ENCODE results near the gene CCDC183. TPM values are rescaled to one million over a fixed set of nuclear protein-coding genes. Genes with fewer than 3 reads are reported as not detected.

Gene CCDC183
- total and polyA plus RNA-seq, 10 of the 15 experiments (the other 5 are each of a cell fraction or from before 2014, with no cell fraction given): 0.04 to 1.2 (median 0.55) TPM; not detected in 5

DNA sequence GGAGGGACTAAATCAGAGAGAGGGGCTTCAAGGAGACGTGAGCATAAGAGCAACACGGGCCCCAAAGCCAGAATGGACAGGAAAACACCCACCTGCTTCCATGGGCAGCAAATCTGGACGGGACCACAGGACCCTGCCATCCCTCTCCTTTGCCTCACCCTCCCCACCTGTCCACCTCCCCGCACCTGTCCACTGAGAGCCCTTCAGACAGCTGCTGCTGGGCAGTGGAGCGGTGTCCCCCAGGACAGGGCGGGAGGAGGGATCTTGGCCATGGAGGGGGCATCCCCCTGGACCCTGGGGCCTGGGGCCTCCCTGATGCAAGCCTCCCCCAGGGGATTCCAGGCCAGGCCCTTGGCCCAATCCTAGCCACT lies 2.6 kb downstream of the CCDC183 start:
- Histone ChIP-seq H4K20me1 (ENCODE audit: control insufficient read depth, insufficient read depth) (no peaks in the 10 kb centered on the region), H3K36me3 (ENCODE audit: control insufficient read depth in 2 of 2, insufficient read depth in 2 of 2, low read length in 1 of 2) (no peaks in the 10 kb centered on the region), H3K4me3 (no peak overlapping the region), H3K9me3 (replicated peaks; ENCODE audit: control insufficient read depth, insufficient read depth, low read length) (no peaks in the 10 kb centered on the region), H3K27me3 (replicated peaks in 1 of 2; ENCODE audit: control insufficient read depth in 2 of 2, insufficient read depth in 2 of 2, low read length in 1 of 2) (no peaks in the 10 kb centered on the region), H3K27ac (ENCODE audit: control insufficient read depth, insufficient read depth) (no peak overlapping the region), H3K79me2 (ENCODE audit: control insufficient read depth, insufficient read depth, low read length) (no peaks in the 10 kb centered on the region), H3K4me1 (ENCODE audit: control insufficient read depth, insufficient read depth, low read length) (peaks cover 12% of the 10 kb centered on the region; the same call in 1 of the 2 replicates), H3K4me2 (ENCODE audit: control insufficient read depth, insufficient read depth) (no peak overlapping the region), H3K9ac (ENCODE audit: control insufficient read depth, insufficient read depth, low read length) (no peak overlapping the region), H2AFZ (ENCODE audit: control insufficient read depth, low read depth, low read length) (no peak overlapping the region)
- no peak for FAIRE-seq
- ATAC-seq: no peak
- DNase-seq (ENCODE audit: low read depth, low spot score): no peak
- ChIA-PET POLR2A (no interaction called here), SMC1A (ENCODE audit: uncharacterized antibody, unreplicated experiment) (no interaction called here), CTCF (interaction anchor here (1.4 kb wide), 1 partner anchor 149 kb away, joined by 7 read pairs; no protein-coding TSS in a partner anchor), RAD21 (ENCODE audit: unreplicated experiment) (no interaction called here)
- BruUV-seq (replicated peaks): no TSS peak
- in situ Hi-C loops (cut with MboI): loop anchor here (5.0 kb wide), 1 partner anchor 239 kb away; no protein-coding TSS in a partner anchor
- 57% methylated on average over 6 of the region's 6 CpGs for WGBS (ENCODE audit: insufficient coverage, insufficient replicate concordance, low lambda C conversion rate, missing lambda C conversion rate)
- intact Hi-C loops (cut with micrococcal nuclease; ENCODE audit: unreplicated experiment): loop anchor here (10.0 kb wide), 1 partner anchor 146 kb away; the partner anchor contains the start of genes C8G and FBXW5
- TF ChIP-seq MAX (IDR thresholded peaks at IDR 0.05; ENCODE audit: low read depth, low read length) (no peak), EZH2 (IDR thresholded peaks at IDR 0.05; ENCODE audit: borderline replicate concordance, control insufficient read depth, low read depth, low read length) (no peak), RAD51 (IDR thresholded peaks at IDR 0.05) (no peak), ATF2 (IDR thresholded peaks at IDR 0.05; ENCODE audit: low read length) (no peak), PBX3 (IDR thresholded peaks at IDR 0.05; ENCODE audit: insufficient replicate concordance, low read depth, low read length) (no peak), KAT2A (conservative IDR thresholded peaks at IDR 0.05; ENCODE audit: control insufficient read depth, low read depth, low read length) (no peak), JUNB (IDR thresholded peaks at IDR 0.05) (no peak), LARP7 (IDR thresholded peaks at IDR 0.05) (no peak), MXI1 (IDR thresholded peaks at IDR 0.05; ENCODE audit: low read depth, low read length) (no peak), ZNF24 (IDR thresholded peaks at IDR 0.05) (no peak), SMC3 (IDR thresholded peaks at IDR 0.05; ENCODE audit: borderline replicate concordance, low read length) (no peak), MEF2A (IDR thresholded peaks at IDR 0.05; ENCODE audit: insufficient read depth, low read depth, low read length) (no peak), ZSCAN29 (IDR thresholded peaks at IDR 0.05) (no peak), MYC (IDR thresholded peaks at IDR 0.05; ENCODE audit: insufficient read depth, insufficient read length, insufficient replicate concordance, low read length, severe bottlenecking) (no peak), BRCA1 (IDR thresholded peaks at IDR 0.05; ENCODE audit: low read depth, low read length) (no peak)
- TF ChIP-seq, protein P1, sequence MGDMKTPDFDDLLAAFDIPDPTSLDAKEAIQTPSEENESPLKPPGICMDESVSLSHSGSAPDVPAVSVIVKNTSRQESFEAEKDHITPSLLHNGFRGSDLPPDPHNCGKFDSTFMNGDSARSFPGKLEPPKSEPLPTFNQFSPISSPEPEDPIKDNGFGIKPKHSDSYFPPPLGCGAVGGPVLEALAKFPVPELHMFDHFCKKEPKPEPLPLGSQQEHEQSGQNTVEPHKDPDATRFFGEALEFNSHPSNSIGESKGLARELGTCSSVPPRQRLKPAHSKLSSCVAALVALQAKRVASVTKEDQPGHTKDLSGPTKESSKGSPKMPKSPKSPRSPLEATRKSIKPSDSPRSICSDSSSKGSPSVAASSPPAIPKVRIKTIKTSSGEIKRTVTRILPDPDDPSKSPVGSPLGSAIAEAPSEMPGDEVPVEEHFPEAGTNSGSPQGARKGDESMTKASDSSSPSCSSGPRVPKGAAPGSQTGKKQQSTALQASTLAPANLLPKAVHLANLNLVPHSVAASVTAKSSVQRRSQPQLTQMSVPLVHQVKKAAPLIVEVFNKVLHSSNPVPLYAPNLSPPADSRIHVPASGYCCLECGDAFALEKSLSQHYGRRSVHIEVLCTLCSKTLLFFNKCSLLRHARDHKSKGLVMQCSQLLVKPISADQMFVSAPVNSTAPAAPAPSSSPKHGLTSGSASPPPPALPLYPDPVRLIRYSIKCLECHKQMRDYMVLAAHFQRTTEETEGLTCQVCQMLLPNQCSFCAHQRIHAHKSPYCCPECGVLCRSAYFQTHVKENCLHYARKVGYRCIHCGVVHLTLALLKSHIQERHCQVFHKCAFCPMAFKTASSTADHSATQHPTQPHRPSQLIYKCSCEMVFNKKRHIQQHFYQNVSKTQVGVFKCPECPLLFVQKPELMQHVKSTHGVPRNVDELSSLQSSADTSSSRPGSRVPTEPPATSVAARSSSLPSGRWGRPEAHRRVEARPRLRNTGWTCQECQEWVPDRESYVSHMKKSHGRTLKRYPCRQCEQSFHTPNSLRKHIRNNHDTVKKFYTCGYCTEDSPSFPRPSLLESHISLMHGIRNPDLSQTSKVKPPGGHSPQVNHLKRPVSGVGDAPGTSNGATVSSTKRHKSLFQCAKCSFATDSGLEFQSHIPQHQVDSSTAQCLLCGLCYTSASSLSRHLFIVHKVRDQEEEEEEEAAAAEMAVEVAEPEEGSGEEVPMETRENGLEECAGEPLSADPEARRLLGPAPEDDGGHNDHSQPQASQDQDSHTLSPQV (IDR thresholded peaks at IDR 0.05): no peak
- TF ChIP-seq, protein P2, sequence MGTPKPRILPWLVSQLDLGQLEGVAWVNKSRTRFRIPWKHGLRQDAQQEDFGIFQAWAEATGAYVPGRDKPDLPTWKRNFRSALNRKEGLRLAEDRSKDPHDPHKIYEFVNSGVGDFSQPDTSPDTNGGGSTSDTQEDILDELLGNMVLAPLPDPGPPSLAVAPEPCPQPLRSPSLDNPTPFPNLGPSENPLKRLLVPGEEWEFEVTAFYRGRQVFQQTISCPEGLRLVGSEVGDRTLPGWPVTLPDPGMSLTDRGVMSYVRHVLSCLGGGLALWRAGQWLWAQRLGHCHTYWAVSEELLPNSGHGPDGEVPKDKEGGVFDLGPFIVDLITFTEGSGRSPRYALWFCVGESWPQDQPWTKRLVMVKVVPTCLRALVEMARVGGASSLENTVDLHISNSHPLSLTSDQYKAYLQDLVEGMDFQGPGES (IDR thresholded peaks at IDR 0.05): no peak
